GM19455 (cell line): ENCODE results near the gene MARF1.
"Not testable (repeated sequence)": the region's sequence is repeated elsewhere in the genome, so short reads cannot be mapped to it uniquely, and the experiment has no call there.

Experiments used
- ATAC-seq: cut with Tn5 transposase; IDR thresholded peaks from one replicate; pipeline ENCODE4 v1.9.1; 2021; ENCODE audit not compliant: unreplicated experiment

MARF1 gene

DNA sequence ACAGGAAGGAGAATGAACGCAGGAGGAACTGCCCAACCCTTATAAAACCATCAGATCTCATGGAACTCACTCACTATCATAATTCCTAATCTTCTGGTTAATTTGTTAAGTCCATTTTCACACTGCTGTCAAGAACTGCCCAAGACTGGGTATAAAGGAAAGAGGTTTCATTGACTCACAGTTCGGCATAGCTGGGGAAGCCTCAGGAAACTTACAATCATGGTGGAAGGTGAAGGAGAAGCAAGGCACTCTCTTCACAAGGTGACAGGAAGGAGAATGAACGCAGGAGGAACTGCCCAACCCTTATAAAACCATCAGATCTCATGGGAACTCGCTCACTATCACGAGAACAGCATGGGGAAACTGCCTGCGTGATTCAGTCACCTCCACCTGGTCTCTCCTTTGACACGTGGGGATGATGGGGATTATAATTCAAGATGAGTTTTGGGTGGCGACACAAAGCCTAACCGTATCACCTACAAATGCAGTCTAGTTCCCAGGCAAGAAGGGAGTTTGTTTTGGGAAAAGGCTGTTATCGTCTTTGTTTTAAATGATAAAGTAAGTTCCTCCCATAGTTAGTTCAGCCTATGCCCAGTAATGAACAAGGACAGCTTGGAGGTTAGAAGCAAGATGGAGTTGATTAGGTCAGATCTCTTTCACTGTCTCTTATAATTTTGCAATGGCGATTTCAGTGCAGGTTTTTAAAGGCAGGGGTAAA lies 68.9 kb downstream of the MARF1 start:
- not testable (repeated sequence) for ATAC-seq

DNA sequence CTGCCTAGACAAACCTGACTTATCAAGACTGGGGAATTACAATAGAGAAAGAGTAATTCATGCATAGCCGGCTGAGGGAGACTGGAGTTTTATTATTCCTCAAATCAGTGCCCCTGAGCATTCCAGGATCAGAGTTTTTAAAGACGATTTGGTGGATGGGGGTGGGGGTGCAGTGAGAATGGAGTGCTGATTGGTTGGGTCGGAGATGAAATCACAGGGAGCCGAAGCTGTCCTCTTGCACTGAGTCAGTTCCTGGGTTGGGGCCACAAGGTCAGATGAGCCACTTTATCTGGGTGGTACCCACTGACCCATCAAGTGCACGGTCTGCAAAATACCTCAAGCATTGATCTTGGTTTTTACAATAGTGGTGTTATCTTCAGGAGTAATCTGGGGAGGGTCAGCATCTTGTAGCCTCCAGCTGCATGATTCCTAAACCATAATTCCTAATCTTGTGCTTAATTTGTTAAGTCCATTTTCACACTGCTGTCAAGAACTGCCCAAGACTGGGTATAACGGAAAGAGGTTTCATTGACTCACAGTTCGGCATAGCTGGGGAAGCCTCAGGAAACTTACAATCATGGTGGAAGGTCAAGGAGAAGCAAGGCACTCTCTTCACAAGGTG lies 69.6 kb downstream of the MARF1 start:
- no peak for ATAC-seq

DNA sequence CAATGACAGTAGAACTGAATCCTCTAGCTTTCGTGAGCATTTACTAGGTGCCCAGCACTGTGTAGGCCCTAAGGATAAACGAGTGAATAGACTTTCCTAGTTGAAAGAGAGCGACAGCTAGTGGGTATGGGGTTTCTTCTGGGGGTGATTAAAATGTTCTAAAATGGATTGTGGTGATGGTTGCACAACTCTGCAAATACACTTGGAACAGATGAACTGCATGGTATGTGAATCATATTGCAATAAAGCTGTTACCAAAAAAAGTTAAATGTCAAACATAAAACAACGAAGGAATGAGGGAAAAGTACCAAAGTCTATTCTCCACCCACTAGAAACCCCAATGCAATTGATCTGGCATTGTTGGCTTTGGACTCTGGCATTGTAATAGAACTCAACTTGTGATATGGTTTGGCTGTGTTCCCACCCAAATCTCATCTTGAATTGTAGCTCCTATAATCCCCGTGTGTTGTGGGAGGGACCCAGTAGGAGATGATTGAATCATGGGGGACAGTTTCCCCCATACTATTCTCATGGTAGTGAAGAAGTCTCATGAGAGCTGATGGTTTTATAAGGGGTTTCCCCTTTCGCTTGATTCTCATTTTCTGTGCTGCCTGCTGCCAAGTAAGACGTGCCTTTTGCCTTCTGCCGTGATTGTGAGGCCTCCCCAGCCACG lies 70.5 kb downstream of the MARF1 start:
- no peak for ATAC-seq

DNA sequence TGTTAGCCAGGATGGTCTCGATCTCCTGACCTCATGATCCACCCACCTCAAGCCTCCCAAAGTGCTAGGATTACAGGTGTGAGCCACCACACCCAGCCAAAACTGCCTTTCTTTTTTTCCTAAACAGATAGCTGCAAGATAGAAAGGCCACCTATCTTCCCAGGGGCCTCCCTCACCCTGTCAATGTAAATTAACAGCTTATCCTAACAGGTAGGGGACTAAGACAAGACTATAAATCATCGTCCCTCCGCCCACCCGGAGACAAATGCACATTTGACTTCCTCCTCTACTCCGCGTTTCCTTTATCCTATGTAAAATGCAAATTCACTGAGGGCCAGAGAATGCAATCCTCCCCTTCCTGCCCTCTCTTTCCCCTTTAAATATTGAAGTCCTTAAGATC lies 71.4 kb downstream of the MARF1 start:
- ATAC-seq = no peak

DNA sequence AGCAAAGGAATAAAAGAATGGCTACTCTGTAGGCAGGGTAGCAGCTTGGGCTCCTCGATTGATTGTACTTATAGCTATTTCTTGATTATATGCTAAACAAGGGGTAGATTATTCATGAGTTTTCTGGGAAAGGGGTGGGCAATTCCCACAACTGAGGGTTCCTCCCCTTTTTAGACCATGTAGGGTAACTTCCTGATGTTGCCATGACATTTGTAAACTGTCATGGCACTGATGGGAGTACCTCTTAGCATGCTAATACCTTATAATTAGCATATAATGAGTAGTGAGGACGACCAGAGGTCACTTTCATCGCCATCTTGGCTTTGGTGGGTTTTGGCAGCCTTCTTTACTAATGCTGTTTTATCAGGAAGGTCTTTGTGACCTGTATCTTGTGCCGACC lies 72.3 kb downstream of the MARF1 start:
- ATAC-seq = not testable (repeated sequence)

DNA sequence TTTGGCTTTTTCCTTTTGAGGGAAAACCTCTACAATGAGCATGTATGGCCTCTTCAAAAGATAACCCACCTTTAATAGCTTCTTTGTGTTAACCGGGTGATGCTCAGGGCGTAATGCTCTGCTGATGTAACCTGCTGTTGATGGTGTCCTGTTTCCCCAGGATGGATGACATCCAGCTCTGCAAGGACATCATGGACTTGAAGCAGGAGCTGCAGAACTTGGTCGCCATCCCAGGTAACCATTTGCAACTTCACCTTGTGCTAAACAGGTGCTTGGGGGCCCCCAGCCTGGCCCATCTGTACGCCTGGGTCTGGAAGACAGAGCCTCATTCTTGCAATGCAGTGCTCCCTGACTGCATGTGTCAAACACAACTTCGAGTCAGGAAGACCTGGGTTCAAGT lies 75.1 kb downstream of the MARF1 start:
- no peak for ATAC-seq

DNA sequence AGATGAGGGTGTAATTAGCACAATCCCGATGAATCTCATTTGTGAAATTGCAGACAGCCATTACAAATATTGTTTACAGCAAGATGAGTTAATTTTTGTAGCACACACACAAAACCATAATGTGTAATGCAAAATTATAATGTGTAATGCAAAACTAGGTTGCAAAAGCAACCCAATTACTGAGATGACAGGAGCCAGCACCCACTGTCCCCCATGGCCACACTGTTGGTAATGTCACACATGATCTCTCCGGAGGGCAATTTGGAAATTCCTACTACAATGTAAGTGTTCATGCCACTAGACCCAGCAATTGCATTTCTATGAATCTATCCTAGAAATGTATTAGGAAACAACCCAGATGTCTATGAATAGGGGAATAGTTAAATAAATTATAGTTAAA lies 76.9 kb downstream of the MARF1 start:
- no peak for ATAC-seq

DNA sequence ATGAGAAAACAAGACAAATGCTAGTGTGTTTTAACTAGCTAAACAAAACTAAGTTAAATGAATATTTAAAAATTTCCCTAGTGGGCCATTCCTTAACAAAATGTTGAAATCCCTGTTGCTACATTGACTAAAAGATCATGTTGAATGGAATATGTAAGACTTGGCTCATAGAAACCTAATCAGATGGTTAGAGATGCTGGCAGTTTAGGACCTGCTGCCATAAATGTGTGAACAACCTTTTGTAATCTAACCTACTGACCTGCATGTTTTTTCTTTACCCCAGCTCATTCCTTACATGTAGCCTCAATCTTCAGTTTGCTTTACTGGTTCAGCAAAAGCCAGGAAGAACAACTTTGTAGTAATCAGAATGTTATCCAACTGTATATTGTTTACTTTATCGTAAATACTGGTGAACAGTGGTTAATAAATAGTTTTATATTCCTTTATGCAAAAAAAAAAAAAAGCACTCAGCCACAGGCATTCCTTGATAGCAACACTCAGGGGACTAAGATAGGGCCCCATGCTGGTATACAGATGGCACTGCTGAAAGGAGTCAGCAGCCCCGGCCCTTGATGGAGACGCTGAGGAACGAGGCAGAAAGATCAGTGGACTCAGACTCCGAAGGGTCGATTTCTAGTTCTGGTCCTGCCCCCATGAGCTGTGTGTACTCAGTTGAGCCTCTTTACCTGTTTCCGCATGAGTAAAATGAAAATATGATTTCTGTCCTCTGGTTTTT lies 78.2 kb downstream of the MARF1 start:
- ATAC-seq = no peak

DNA sequence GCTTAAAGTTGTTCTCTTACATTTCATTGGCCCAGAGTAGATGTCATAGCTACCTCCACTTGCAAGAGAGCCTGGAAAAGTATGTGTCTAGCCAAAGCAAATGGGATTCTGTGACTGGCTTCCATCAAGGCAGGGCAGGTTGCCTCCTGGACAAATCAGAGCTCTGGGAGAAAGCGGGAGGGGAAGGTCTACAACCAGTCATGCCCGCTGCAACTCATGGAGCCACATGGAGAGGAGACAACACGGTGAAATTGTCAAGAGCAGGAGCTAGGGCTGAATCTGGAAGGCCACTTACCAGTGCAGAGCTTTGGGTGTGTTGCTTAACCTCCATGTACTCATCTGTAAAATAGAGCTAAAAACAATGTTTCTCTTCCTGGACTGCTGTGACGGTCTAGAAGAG lies 83.8 kb downstream of the MARF1 start:
- ATAC-seq = no peak

DNA sequence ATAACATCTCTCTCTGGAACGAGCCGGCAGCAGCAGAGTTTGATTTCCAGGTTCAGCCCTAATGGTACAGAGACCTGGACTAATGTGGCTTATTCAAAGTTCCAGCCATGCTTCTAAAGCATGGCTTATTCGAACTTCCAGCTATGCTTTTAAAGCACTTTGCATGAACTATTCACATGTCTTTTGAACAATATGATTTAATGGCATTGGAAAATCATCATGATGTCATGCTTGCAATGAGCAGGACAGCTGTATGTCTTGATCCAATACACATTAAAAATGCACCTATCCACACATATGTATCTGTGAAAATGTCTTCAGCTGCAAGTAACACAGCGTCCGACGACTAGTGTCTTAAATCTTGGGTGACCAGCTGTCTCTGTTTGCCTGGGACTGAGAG lies 85.7 kb downstream of the MARF1 start:
- ATAC-seq = no peak

DNA sequence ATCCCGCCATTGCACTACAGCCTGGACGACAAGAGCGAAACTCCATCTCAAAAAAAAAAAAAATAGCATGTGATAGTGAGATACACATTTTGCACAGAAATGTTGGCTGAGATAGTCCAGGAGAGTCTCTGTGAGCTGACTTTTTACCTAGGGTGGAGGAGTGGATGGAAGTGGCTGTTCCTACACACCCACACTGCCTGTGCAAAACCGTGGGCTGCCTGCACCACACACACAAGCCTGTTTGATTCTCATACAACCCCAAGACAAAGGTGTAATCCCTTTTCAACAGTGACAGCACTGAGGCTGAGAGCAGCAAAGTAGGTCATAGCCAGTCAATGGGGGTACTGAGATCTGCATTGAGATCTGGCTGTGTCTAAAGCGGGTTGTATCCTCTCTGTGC lies 86.8 kb downstream of the MARF1 start:
- no peak for ATAC-seq

DNA sequence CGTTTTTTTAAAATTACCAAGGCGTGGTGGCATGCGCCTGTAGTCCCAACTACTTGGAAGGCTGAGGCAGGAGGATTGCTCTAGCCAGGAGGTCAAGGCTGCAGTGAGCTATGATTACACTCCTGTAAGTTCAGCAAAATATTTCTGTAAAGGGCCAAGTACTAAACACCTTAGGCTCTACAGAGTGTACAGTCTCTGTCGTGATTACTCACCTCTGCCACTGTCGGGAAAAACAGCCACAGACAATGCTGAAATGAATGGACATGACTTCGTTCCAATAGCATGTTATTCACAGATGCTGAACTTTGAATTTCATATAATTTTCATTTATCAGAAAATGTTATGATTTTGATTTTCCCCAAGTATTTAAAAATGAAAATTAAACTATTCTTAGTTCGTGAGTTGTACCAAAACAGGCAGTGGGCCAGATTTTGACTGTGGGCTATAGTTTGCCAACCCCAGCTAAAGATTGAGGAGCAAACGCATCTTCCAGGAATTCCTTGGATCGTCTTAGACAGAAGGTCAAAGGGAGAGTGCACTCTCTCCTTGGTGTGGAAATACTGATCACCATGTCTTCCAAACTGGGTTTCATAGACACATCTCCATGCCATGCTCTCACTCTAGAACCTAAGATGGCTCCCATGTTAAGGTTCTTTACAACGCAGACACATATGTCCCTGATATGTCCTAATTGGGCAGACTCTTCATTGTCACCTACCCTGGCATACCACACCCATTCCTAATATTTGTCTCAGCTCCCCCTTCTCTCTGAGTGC lies 89.5 kb downstream of the MARF1 start:
- no peak for ATAC-seq

DNA sequence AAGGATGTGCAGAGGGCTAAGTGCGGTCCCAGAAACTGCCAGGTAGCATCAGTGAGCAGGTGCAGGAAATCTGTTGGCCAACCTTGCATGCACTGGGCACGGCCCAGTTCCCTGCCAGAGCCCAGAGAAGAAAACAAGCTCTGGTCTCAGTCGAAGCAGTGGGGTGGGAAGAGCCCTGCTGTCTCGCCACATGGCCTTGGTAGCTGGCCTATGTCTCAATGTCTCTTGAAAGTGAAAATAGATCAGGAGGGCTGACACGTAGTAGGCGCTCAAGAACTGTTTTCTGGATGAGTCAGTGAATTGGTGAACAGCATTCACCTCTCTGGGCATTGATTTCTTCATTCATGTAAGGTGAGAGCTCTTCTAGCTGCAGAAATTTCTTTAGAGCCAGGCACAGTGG lies 90.4 kb downstream of the MARF1 start:
- no peak for ATAC-seq

DNA sequence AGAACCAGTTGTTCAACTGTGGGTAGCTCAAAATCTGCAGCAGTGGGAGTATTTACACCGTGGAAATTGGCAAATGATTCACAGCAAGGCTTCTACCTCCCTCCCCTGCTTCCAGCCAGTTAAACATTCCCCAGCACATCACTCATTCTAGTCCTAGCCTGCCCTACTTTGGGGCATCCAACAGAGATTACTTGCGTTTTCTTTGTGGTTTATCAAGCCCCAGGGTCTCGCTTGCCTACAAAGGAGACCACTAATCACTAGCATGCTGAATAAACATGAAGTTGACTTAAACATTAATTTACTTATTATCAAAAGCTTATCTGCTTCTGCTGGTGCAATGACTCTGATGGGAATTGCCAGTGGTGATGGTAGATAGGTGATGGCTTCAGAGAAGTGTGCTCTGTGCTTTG lies 94.5 kb downstream of the MARF1 start:
- ATAC-seq = no peak

DNA sequence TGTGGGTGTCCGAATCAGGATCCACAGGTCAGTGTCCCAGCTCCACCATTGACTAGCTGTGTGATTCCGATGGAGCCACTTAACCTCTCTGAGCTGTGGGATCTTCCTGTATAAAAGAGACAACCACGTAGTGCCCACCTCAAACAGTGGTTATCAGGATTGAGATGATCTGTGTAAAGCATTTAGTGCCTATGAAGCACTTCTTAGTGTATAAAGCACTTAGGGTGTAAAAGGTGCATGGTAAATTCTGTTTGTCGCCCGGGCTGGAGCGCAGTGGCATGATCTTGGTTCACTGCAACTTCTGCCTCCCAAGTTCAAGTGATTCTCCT lies 95.2 kb downstream of the MARF1 start:
- no peak for ATAC-seq

DNA sequence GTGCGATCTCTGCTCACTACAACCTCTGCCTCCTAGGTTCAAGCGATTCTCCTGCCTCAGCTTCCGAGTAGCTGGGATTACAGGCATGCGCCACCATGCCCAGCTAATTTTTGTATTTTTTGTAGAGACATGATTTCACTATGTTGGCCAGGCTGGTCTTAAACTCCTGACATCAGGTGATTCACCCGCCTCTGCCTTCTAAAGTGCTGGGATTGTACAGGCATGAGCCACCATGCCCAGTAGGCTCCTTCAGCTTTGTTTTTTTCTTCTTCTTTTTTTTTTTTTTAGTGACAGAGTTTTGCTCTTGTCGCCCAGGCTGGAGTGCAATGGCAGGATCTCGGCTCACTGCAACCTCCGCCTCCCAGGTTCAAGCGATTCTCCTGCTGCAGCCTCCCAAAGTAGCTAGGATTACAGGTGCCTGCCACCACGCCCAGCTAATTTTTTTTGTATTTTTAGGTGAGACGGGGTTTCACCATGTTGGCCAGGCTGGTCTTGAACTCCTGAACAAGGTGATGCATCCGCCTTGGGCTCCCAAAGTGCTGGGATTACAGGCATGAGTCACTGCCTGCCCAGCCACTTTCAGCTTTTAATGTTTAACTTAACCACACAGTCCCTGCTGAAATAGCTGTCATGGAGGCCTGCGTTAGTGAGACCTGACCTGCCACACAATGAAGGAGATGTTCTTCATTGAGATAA lies 95.7 kb downstream of the MARF1 start:
- not testable (repeated sequence) for ATAC-seq

DNA sequence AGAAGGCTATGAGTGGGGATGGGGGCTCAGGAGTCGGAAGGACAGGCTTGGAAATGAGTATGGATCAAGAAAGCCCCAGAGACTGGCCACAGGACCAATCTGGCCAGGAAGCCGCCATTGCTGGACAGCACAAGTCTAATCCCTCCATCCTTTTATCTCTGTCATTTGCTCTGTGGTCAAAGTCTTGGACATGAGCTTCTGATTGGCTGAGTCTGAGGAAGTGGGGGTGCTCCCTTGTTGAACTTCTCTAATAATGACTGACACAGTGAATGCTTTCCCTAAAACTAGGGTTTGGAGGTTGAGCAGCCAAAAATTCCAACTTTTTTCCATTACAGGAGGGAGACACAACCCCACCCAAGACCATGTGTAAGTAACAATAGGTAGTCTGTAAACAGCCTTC lies 97.4 kb downstream of the MARF1 start:
- no peak for ATAC-seq

DNA sequence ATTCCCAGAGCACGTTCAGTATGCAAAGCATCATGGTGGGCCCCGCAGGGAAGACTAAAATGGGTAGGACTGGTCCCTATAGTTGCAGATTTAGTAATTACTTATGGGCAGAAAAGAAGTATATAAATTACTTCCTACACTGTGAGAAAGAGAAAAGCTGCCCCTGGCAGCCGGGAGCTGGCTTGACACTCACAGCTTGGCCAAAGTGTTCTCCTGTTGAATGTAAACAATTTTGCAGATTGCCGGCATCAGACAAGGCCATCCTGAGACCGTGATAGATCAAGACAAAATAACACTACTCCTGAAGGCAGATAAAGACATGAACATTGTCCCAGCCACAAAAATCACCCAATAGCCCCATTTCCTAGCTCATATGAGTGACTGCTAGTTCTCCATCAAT lies 98.5 kb downstream of the MARF1 start:
- no peak for ATAC-seq
